ENCODE results near the gene TPRG1. TPM values are rescaled to one million over a fixed set of nuclear protein-coding genes. Genes with fewer than 3 reads are reported as not detected.

TPRG1 gene
- total and polyA plus RNA-seq, 2 donors (not counting 1 experiment from before 2014, with no cell fraction given) = 0.21 to 0.39 TPM

DNA sequence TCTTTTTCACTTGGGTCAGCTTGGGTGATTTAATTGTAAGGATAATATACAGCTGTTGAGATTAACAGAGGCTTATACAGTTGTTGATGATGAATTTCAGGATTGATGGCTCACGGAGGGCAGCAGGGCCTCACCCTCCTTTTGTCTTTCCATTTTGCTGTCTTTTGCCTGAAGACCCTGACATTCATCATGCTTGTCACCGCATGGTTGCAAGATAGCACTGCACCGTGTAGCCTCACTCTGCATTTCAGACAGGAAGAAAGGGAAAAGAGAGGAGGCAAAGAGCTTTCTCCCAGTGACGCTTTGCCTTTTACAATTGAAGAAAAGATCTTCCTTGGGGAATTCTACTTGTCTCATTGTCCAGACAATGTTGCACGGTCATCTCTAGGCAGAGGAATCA, 115.1 kb downstream of the TPRG1 start:
- no peak overlapping the region for H3K9ac ChIP-seq (ENCODE audit: low read length)
- DNase-seq (no peak), ATAC-seq (ENCODE audit: low read depth) (no peak)
- intact Hi-C loops (cut with micrococcal nuclease) = no loop called here
- no peaks in the 10 kb centered on the region for H3K36me3 ChIP-seq (replicated peaks in 1 of 2; ENCODE audit: control extremely low read depth in 1 of 2, control insufficient read depth in 1 of 2, extremely low read depth in 1 of 2, insufficient read depth in 2 of 2, low read length in 1 of 2)
- Mint-ChIP-seq H3K4me1 (peaks cover 21% of the 10 kb centered on the region), H3K27me3 (peaks cover 12% of the 10 kb centered on the region), H3K4me3 (no peak overlapping the region), H3K9me3 (ENCODE audit: insufficient read depth) (no peaks in the 10 kb centered on the region), H3K27ac (no peak overlapping the region)
- H3K27me3 ChIP-seq (replicated peaks in 1 of 4; ENCODE audit: control extremely low read depth in 1 of 4, control insufficient read depth in 3 of 4, insufficient read depth in 4 of 4, low read length in 3 of 4) = no peaks in the 10 kb centered on the region
- H2AFZ ChIP-seq (ENCODE audit: insufficient read depth, low read depth, low read length, poor library complexity, severe bottlenecking) = no peak overlapping the region
- TF ChIP-seq, protein P1, sequence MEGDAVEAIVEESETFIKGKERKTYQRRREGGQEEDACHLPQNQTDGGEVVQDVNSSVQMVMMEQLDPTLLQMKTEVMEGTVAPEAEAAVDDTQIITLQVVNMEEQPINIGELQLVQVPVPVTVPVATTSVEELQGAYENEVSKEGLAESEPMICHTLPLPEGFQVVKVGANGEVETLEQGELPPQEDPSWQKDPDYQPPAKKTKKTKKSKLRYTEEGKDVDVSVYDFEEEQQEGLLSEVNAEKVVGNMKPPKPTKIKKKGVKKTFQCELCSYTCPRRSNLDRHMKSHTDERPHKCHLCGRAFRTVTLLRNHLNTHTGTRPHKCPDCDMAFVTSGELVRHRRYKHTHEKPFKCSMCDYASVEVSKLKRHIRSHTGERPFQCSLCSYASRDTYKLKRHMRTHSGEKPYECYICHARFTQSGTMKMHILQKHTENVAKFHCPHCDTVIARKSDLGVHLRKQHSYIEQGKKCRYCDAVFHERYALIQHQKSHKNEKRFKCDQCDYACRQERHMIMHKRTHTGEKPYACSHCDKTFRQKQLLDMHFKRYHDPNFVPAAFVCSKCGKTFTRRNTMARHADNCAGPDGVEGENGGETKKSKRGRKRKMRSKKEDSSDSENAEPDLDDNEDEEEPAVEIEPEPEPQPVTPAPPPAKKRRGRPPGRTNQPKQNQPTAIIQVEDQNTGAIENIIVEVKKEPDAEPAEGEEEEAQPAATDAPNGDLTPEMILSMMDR (IDR thresholded peaks at IDR 0.05) = no peak
- TF ChIP-seq EZH2 (IDR thresholded peaks at IDR 0.05; ENCODE audit: borderline replicate concordance, insufficient read depth, low read depth, low read length, poor library complexity, severe bottlenecking) = no peak
- peaks cover 4 to 13% of the 10 kb centered on the region in 2 donors for H3K4me1 ChIP-seq (ENCODE audit: control insufficient read depth in 2 of 2, insufficient read depth in 2 of 2, low read length in 2 of 2)
- H3K4me3 ChIP-seq (ENCODE audit: control extremely low read depth in 1 of 5, extremely low read depth in 1 of 5, insufficient read depth in 1 of 5, low read depth in 2 of 5, low read length in 4 of 5) = no peak overlapping the region
- no peaks in the 10 kb centered on the region for H3K9me3 ChIP-seq (ENCODE audit: control extremely low read depth in 1 of 3, control insufficient read depth in 2 of 3, insufficient read depth in 1 of 3, low read length in 2 of 3)
- WGBS (ENCODE audit: insufficient coverage) = 84% methylated on average over 4 of the region's 5 CpGs
- no peak overlapping the region for H3K27ac ChIP-seq (ENCODE audit: low read length in 2 of 2)
- POLR2A ChIA-PET = no interaction called here
- H3K79me2 ChIP-seq (ENCODE audit: control insufficient read depth, insufficient read depth, low read length) = no peaks in the 10 kb centered on the region
- CTCF ChIA-PET = no interaction called here
- H3K4me2 ChIP-seq (replicated peaks; ENCODE audit: low read depth, low read length, poor library complexity, severe bottlenecking) = no peak overlapping the region
- no peaks in the 10 kb centered on the region for H4K20me1 ChIP-seq (ENCODE audit: control insufficient read depth, insufficient read depth, low read length, poor library complexity, severe bottlenecking)

DNA sequence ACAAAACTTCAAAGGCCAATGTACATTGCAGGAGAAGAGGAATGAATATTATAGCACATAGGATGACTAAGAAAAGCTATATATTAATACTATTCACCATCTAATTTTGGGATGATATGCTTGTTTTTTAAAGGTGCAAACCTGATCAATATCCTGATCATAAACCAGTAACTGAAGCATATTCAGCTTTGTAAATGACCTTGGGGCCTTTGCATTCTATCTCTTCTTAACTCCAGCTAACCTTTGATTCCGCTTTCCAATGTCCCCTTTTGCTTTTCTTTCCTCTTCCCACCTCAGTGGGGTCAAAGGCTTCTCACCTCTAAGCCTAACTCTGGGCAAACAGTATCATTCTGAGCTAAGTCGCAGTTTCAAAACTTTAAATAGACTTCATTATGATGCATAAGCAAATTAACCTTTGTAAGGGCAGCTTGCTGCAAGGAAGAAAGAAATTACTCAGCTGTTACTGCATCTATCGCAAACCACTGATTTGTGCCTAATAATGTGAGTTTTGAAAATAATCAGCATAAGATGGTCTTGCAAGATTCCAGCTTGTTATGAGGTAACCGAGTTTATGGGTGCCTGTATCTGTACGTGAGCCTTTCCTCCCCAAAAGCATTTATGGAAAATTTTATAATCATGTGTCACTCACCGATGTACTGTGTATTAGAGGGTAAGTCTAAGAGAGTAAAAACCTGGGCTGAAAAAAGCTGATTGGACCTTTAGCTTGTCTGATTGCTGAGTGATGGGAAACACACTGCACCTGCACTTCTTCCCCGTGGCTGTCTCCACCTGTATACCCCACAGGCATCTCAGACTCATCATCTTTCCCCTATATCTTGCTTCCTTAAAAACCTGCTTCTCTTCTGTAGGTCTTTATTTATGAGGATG, 116.8 kb downstream of the TPRG1 start:
- no peaks in the 10 kb centered on the region for H3K9me3 Mint-ChIP-seq (ENCODE audit: insufficient read depth)
- H3K27me3 Mint-ChIP-seq = peaks cover 10% of the 10 kb centered on the region
- Histone ChIP-seq H3K27ac (ENCODE audit: low read length in 2 of 2) (no peak overlapping the region), H3K36me3 (replicated peaks in 1 of 2; ENCODE audit: control extremely low read depth in 1 of 2, control insufficient read depth in 1 of 2, extremely low read depth in 1 of 2, insufficient read depth in 2 of 2, low read length in 1 of 2) (no peaks in the 10 kb centered on the region), H3K9me3 (ENCODE audit: control extremely low read depth in 1 of 3, control insufficient read depth in 2 of 3, insufficient read depth in 1 of 3, low read length in 2 of 3) (no peaks in the 10 kb centered on the region), H3K9ac (ENCODE audit: low read length) (no peak overlapping the region), H2AFZ (ENCODE audit: insufficient read depth, low read depth, low read length, poor library complexity, severe bottlenecking) (no peak overlapping the region), H3K4me1 (ENCODE audit: control insufficient read depth in 2 of 2, insufficient read depth in 2 of 2, low read length in 2 of 2) (peaks cover 4 to 13% of the 10 kb centered on the region in 2 donors), H3K4me3 (ENCODE audit: control extremely low read depth in 1 of 5, extremely low read depth in 1 of 5, insufficient read depth in 1 of 5, low read depth in 2 of 5, low read length in 4 of 5) (no peak overlapping the region), H3K4me2 (replicated peaks; ENCODE audit: low read depth, low read length, poor library complexity, severe bottlenecking) (peak overlapping the region; percentile 24), H4K20me1 (ENCODE audit: control insufficient read depth, insufficient read depth, low read length, poor library complexity, severe bottlenecking) (no peaks in the 10 kb centered on the region), H3K79me2 (ENCODE audit: control insufficient read depth, insufficient read depth, low read length) (no peaks in the 10 kb centered on the region), H3K27me3 (replicated peaks in 1 of 4; ENCODE audit: control extremely low read depth in 1 of 4, control insufficient read depth in 3 of 4, insufficient read depth in 4 of 4, low read length in 3 of 4) (peaks cover 0 to 6% (median 2%) of the 10 kb centered on the region in 4 experiments)
- intact Hi-C loops (cut with micrococcal nuclease) = no loop called here
- ChIA-PET CTCF (interaction anchor here (0.6 to 1.2 kb wide), 3 partner anchors 12 to 1319 kb away, joined by 3 read pairs; no protein-coding TSS in a partner anchor), POLR2A (no interaction called here)
- no peak overlapping the region for H3K27ac Mint-ChIP-seq
- H3K4me3 Mint-ChIP-seq = peak overlapping the region; percentile 3
- WGBS (ENCODE audit: insufficient coverage) = 63% methylated on average over 1 of the region's 7 CpGs
- DNase-seq = no peak
- TF ChIP-seq, protein P1 (IDR thresholded peaks at IDR 0.05) = no peak
- no peak for TF ChIP-seq EZH2 (IDR thresholded peaks at IDR 0.05; ENCODE audit: borderline replicate concordance, insufficient read depth, low read depth, low read length, poor library complexity, severe bottlenecking)
- ATAC-seq (ENCODE audit: low read depth) = no peak
- H3K4me1 Mint-ChIP-seq = peaks cover 21% of the 10 kb centered on the region

Measured in B cell (primary cell).